ENCODE data around the gene CPNE8.

- no peak for TF ChIP-seq CTCF (IDR thresholded peaks at IDR 0.05; ENCODE audit: low read length)
- TF ChIP-seq EZH2 (optimal IDR thresholded peaks at IDR 0.05; ENCODE audit: low read depth, low read length), result no peak
- no peak for TF ChIP-seq EZH2phosphoT487 (IDR thresholded peaks at IDR 0.05; ENCODE audit: low read length)
Observed at GRCh38 chr12:38895446-38895845, 9.9 kb downstream of the CPNE8 start.
